Suprapubic skin (tissue), 4 donors: ENCODE measurements around the gene CFAP90.

Source experiments
- CTCF ChIP-seq, 2 donors: fragments of 200-600 bp in 1 of 2; fragments of 450-650 bp in 1 of 2; sonication (generic) in 1 of 2; IDR thresholded peaks; one replicate each; pipeline ENCODE4 v1.5.1; 2016 to 2019; ENCODE audit warnings: antibody characterized with exemption in 2 of 2, mild to moderate bottlenecking in 1 of 2, moderate library complexity in 1 of 2
- EP300 ChIP-seq: sonication (generic); formaldehyde crosslinking; IDR thresholded peaks from one replicate; pipeline ENCODE4 v1.6.1; 2017; ENCODE audit warnings: antibody characterized with exemption
- POLR2A ChIP-seq, 2 donors: fragments of 450-650 bp; IDR thresholded peaks; one replicate each; pipeline ENCODE4 v1.6.1; 2017; ENCODE audit warnings: antibody characterized with exemption in 2 of 2, mild to moderate bottlenecking in 2 of 2, moderate library complexity in 2 of 2
- POLR2AphosphoS5 ChIP-seq, 3 donors: sonication (generic); formaldehyde crosslinking; IDR thresholded peaks; one replicate each; pipeline ENCODE4 v1.6.1; 2017; ENCODE audit warnings: antibody characterized with exemption in 3 of 3

- TF ChIP-seq CTCF (IDR thresholded peaks at IDR 0.05) (no peak), POLR2A (IDR thresholded peaks at IDR 0.05) (no peak), POLR2AphosphoS5 (IDR thresholded peaks at IDR 0.05) (peak in 2 of 3 donors; percentile 54 to 79), EP300 (no peak)
Measured at GRCh38 chr5:7802855-7803254, 48.1 kb downstream of the CFAP90 start.
